Neural crest cell (in vitro differentiated cells): ENCODE data around the gene COMT. TPM values are rescaled to one million over a fixed set of nuclear protein-coding genes. Genes with fewer than 3 reads are reported as not detected.

ENCODE experiments used
- DNase-seq: peaks from one replicate; pipeline ENCODE4 v3.0.0; 2021; ENCODE audit warnings: low read depth, mixed read lengths, low spot score
- H3K27ac Mint-ChIP-seq: one replicate; pipeline ENCODE4 v1.8.0; 2021; ENCODE audit warnings: mild to moderate bottlenecking, mixed read lengths; ENCODE audit not compliant: unreplicated experiment
- H3K27me3 Mint-ChIP-seq: 2 replicates; pipeline ENCODE4 v1.8.0; 2021; ENCODE audit warnings: low read depth, mild to moderate bottlenecking, mixed read lengths
- H3K36me3 Mint-ChIP-seq: 2 replicates; pipeline ENCODE4 v1.8.0; 2021; ENCODE audit warnings: low read depth, mild to moderate bottlenecking, mixed read lengths
- H3K4me1 Mint-ChIP-seq: 2 replicates; pipeline ENCODE4 v1.8.0; 2021; ENCODE audit warnings: mixed read lengths
- H3K4me3 Mint-ChIP-seq: one replicate; pipeline ENCODE4 v1.8.0; 2021; ENCODE audit warnings: mild to moderate bottlenecking, mixed read lengths
- H3K9me3 Mint-ChIP-seq: 2 replicates; pipeline ENCODE4 v1.8.0; 2021; ENCODE audit warnings: mixed read lengths
- CTCF ChIP-seq: fragments of 200-600 bp; sonication (generic); conservative IDR thresholded peaks from 2 replicates; pipeline ENCODE4 v1.5.0; 2021; ENCODE audit warnings: antibody characterized with exemption, mild to moderate bottlenecking
- total RNA-seq: library from RNA; stranded (reverse); gene quantifications from 2 replicates; pipeline ENCODE4 v1.2.1, GENCODE V29; 2021

The COMT gene
- total RNA-seq, 1 donor from 2014 or later: 86.4 TPM

DNA sequence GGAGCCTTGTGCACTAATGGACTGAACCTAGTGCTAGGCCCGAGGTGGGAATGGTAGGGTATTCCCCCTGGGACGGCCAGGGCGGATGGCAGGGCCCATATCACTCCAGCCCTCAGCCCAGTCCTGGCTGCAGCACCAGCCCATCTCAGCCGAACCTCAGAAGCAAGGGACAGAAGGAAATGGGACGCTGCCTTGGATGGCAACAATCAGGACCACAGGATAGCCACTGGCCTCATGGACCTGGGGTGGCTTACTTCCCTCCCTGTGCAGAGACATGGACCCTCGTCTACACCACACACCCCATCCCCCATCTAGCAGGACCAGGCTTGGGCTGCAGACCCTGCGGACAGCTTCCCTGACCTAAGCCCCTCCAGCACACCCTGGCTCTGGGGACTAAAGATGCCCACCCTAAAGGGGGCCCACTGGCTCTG lies 50.9 kb downstream of the COMT start:
- Mint-ChIP-seq H3K27ac (peak overlapping the region; percentile 43), H3K9me3 (peaks cover 3% of the 10 kb centered on the region), H3K4me1 (peaks cover 19% of the 10 kb centered on the region)

GRCh38 chr22:19992921-19993355 lies 51.4 kb downstream of the COMT start:
- Mint-ChIP-seq H3K4me3 (no peak overlapping the region), H3K27me3 (no peaks in the 10 kb centered on the region), H3K36me3 (no peaks in the 10 kb centered on the region), H3K27ac (no peak overlapping the region), H3K9me3 (peaks cover 3% of the 10 kb centered on the region), H3K4me1 (peaks cover 23% of the 10 kb centered on the region)
- DNase-seq: no peak
- TF ChIP-seq CTCF: no peak

More for the DNA sequence above, 50.9 kb downstream of the COMT start:
- DNase-seq: no peak
- Mint-ChIP-seq H3K36me3 (no peaks in the 10 kb centered on the region), H3K27me3 (no peaks in the 10 kb centered on the region), H3K4me3 (no peak overlapping the region)
- TF ChIP-seq CTCF: no peak

DNA sequence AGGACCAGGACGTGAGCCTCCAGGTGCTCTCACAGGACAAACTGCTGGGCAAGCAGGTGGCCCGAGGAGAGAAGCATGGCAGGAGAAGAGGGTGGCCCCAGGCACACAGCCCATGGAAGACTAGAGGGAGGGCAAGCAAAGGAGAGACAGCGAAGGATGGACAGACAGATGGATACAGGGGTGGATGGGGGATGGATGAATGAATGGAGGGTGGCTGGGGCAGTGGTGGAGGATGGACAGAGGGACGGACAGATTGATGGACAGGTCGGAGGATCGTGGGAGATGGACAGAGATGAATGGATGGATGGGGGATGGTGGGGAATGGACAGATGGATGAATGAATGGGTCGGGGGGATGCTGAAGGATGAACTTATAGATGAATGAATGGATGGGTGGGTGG lies 52.4 kb downstream of the COMT start:
- DNase-seq: no peak
- H3K36me3 Mint-ChIP-seq: no peaks in the 10 kb centered on the region
- TF ChIP-seq CTCF: no peak
- H3K4me1 Mint-ChIP-seq: peaks cover 31% of the 10 kb centered on the region
- H3K27ac Mint-ChIP-seq: no peak overlapping the region
- H3K9me3 Mint-ChIP-seq: peaks cover 3% of the 10 kb centered on the region
- no peak overlapping the region for H3K4me3 Mint-ChIP-seq
- H3K27me3 Mint-ChIP-seq: no peaks in the 10 kb centered on the region

DNA sequence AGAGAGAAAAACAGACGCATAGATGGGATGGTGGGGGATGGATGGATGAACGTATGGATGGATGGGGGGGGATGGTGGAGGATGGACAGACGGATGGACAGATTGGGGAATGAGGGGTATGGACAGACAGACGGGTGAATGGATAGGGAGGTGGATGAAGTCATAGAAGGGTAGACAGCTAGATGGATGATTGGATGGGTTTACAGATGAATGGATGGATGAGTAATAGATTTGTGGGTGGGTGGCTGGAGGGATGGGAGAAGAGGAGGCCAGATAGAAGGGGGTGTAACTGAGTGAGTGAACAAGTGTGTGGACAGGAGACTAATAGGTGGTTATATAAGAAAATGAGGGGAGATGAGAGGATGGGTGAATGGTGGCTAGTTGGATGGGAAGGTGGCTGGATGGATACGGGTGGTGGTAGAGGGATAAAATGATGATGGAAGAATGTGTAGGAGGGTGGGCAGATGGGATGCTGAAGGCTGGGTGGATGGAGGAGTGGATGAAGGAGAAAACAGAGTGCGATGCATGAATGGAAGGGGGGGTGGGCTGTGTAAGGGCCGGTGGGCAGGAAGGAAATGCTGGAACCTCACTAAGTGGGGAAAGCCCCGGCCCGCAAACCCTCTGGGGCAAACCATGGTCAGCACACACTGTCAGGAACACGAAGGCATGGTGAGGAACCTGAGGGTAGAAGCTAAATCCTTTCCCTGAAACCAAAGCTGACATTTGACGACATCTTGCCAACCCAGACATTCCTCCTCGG lies 53.5 kb downstream of the COMT start:
- peaks cover 3% of the 10 kb centered on the region for H3K9me3 Mint-ChIP-seq
- no peak for DNase-seq
- TF ChIP-seq CTCF: no peak
- no peak overlapping the region for H3K4me3 Mint-ChIP-seq
- no peaks in the 10 kb centered on the region for H3K36me3 Mint-ChIP-seq
- H3K4me1 Mint-ChIP-seq: peaks cover 39% of the 10 kb centered on the region
- H3K27me3 Mint-ChIP-seq: no peaks in the 10 kb centered on the region
- H3K27ac Mint-ChIP-seq: peak overlapping the region; percentile 78

DNA sequence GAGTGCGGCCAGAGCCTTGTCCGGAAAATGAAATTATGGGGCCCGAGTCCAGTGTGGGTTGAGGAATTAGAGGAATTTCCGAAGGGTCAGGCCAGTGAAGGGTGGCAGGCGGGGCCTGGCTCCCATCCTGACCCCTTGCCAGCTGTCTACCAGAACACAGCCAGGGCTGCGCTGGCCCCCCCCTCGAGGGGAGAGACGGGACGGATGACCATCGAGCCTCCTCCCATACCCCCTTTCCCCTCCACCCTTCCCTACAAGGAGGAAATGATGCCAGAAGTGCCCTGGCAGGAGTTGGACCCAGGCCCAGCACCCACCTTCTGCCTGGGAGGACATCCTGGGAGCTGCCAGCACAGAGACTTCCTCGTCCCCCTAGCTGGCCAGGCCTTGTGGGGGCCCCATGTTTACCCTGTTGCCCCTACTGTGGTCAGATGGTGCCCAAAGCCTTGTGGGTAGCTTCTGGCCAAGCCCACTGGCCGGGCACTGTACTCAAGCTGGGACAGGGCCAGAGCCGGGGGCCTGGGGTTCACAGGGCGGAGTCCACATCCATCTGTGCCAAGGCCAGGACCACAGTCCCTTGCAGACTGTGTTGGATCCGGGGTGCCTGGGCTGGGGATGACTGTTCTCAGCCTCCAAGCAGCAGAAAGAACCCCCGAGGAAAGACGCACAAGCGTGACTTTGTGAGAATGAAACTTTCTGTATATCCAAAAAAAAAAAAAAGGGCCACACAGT lies 54.2 kb downstream of the COMT start:
- H3K36me3 Mint-ChIP-seq: no peaks in the 10 kb centered on the region
- H3K27me3 Mint-ChIP-seq: no peaks in the 10 kb centered on the region
- H3K4me3 Mint-ChIP-seq: no peak overlapping the region
- no peak overlapping the region for H3K27ac Mint-ChIP-seq
- TF ChIP-seq CTCF: no peak
- H3K4me1 Mint-ChIP-seq: peaks cover 47% of the 10 kb centered on the region
- H3K9me3 Mint-ChIP-seq: peaks cover 3% of the 10 kb centered on the region
- DNase-seq: no peak
